Measurements from ENCODE around the gene NR2F2.

DNA sequence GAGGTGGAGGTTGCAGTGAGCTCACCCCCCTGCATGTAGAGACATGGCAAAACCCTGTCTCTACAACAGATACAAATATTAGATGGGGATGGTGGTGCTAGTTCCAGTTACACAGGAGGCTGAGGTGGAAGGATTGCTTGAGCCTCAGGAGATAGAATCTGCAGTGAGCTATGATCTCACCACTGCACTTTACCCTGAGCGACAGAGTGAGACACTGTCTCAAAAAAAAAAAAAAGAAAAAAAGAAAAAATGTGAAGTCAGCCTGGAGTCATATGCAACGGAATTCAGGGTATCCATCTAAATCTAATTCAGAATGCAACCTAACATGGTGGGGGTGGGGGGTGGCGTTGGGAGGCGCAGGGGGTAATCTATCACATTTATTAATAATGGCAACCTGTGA, 37.1 kb upstream of the NR2F2 start:
- TF ChIP-seq, protein P1, sequence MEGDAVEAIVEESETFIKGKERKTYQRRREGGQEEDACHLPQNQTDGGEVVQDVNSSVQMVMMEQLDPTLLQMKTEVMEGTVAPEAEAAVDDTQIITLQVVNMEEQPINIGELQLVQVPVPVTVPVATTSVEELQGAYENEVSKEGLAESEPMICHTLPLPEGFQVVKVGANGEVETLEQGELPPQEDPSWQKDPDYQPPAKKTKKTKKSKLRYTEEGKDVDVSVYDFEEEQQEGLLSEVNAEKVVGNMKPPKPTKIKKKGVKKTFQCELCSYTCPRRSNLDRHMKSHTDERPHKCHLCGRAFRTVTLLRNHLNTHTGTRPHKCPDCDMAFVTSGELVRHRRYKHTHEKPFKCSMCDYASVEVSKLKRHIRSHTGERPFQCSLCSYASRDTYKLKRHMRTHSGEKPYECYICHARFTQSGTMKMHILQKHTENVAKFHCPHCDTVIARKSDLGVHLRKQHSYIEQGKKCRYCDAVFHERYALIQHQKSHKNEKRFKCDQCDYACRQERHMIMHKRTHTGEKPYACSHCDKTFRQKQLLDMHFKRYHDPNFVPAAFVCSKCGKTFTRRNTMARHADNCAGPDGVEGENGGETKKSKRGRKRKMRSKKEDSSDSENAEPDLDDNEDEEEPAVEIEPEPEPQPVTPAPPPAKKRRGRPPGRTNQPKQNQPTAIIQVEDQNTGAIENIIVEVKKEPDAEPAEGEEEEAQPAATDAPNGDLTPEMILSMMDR (IDR thresholded peaks at IDR 0.05): no peak
- no peak for TF ChIP-seq ZFX (IDR thresholded peaks at IDR 0.05; ENCODE audit: borderline replicate concordance)

Data from 22Rv1 (cell line).